ENCODE measurements around the gene FLT4. TPM values are rescaled to one million over a fixed set of nuclear protein-coding genes. Genes with fewer than 3 reads are reported as not detected.

FLT4 gene
- total RNA-seq, 1 experiment from 2014 or later, result 6.3 TPM

GRCh38 chr5:180699042-180699441, 49.6 kb upstream of the FLT4 start:
- no peak overlapping the region for H3K56ac ChIP-seq (ENCODE audit: insufficient read length, low read depth, low read length)
- H3K23ac ChIP-seq (ENCODE audit: insufficient read length, low read depth, low read length), result no peak overlapping the region
- H3K27me3 Mint-ChIP-seq (ENCODE audit: low read depth), result peaks cover 4% of the 10 kb centered on the region
- no peak overlapping the region for H2AK5ac ChIP-seq (ENCODE audit: insufficient read length, low read length)
- no peak overlapping the region for H3K4me2 ChIP-seq (ENCODE audit: insufficient read depth, insufficient read length, low read length)
- H2BK12ac ChIP-seq (ENCODE audit: insufficient read length, low read depth, low read length), result no peak overlapping the region
- no peak overlapping the region for H3T11ph ChIP-seq (ENCODE audit: low read length)
- no peak overlapping the region for H2BK120ac ChIP-seq (ENCODE audit: low read depth, low read length, poor library complexity, severe bottlenecking)
- H3K4ac ChIP-seq (ENCODE audit: low read depth, low read length), result no peak overlapping the region
- H4K91ac ChIP-seq (ENCODE audit: insufficient read length, low read depth, low read length), result no peak overlapping the region
- WGBS (ENCODE audit: extremely low coverage, insufficient read length, low lambda C conversion rate), result no CpG with 5 or more reads among the region's 1 CpG
- no peak overlapping the region for H3K14ac ChIP-seq (ENCODE audit: insufficient read depth, low read length)
- no peaks in the 10 kb centered on the region for H4K20me1 ChIP-seq (ENCODE audit: control insufficient read depth, insufficient read depth, insufficient read length)
- no peak overlapping the region for H3K9ac ChIP-seq (ENCODE audit: extremely low read depth, insufficient read length, low read length)
- no peak overlapping the region for H3K4me3 Mint-ChIP-seq
- no peaks in the 10 kb centered on the region for H3K79me1 ChIP-seq (ENCODE audit: insufficient read depth, low read depth, low read length, poor library complexity, severe bottlenecking)
- no peaks in the 10 kb centered on the region for H3K9me3 ChIP-seq (ENCODE audit: control insufficient read depth, low read depth, low read length)
- no peak overlapping the region for H3K18ac ChIP-seq (ENCODE audit: insufficient read length, low read depth, low read length)
- no peak overlapping the region for H3K27ac ChIP-seq (ENCODE audit: insufficient read length, low read depth, low read length)
- H4K5ac ChIP-seq (ENCODE audit: insufficient read length, low read depth, low read length), result no peak overlapping the region
- H2AFZ ChIP-seq (ENCODE audit: low read length), result no peak overlapping the region
- H3K9me3 Mint-ChIP-seq, result peaks cover 28 to 32% of the 10 kb centered on the region in 2 experiments
- no peaks in the 10 kb centered on the region for H3K27me3 ChIP-seq (ENCODE audit: insufficient read depth, low read length)
- H3K79me2 ChIP-seq (ENCODE audit: insufficient read depth, low read length), result no peaks in the 10 kb centered on the region
- no peak overlapping the region for H2BK15ac ChIP-seq (ENCODE audit: low read depth, low read length)
- H3K4me1 ChIP-seq (ENCODE audit: insufficient read depth, low read length), result no peaks in the 10 kb centered on the region
- no peak for DNase-seq
- H3K4me1 Mint-ChIP-seq, result peaks cover 6 to 15% of the 10 kb centered on the region in 2 experiments
- H4K8ac ChIP-seq (replicated peaks; ENCODE audit: insufficient read length, low read depth, low read length), result no peak overlapping the region
- no peaks in the 10 kb centered on the region for H3K23me2 ChIP-seq (ENCODE audit: insufficient read length, low read depth, low read length, poor library complexity, severe bottlenecking)
- H3K36me3 Mint-ChIP-seq (ENCODE audit: insufficient read depth in 1 of 3, low read depth in 3 of 3), result peaks cover 6 to 30% (median 11%) of the 10 kb centered on the region in 3 experiments
- H3K27ac Mint-ChIP-seq, result no peak overlapping the region
- TF ChIP-seq, protein P1, sequence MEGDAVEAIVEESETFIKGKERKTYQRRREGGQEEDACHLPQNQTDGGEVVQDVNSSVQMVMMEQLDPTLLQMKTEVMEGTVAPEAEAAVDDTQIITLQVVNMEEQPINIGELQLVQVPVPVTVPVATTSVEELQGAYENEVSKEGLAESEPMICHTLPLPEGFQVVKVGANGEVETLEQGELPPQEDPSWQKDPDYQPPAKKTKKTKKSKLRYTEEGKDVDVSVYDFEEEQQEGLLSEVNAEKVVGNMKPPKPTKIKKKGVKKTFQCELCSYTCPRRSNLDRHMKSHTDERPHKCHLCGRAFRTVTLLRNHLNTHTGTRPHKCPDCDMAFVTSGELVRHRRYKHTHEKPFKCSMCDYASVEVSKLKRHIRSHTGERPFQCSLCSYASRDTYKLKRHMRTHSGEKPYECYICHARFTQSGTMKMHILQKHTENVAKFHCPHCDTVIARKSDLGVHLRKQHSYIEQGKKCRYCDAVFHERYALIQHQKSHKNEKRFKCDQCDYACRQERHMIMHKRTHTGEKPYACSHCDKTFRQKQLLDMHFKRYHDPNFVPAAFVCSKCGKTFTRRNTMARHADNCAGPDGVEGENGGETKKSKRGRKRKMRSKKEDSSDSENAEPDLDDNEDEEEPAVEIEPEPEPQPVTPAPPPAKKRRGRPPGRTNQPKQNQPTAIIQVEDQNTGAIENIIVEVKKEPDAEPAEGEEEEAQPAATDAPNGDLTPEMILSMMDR (conservative IDR thresholded peaks at IDR 0.05), result no peak
- no peak overlapping the region for H2BK5ac ChIP-seq (ENCODE audit: insufficient read length, low read length)
- no peak overlapping the region for H2BK20ac ChIP-seq (ENCODE audit: low read depth, low read length, poor library complexity, severe bottlenecking)

All from H9 (cell line).